Astrocyte (in vitro differentiated cells and primary cell): ENCODE measurements around the gene ARHGAP1. TPM values are rescaled to one million over a fixed set of nuclear protein-coding genes. Genes with fewer than 3 reads are reported as not detected.
A peak's percentile ranks its signal among the peaks of the same experiment; 100 is the strongest.

ENCODE experiments used
- DNase-seq: peaks from one replicate; pipeline ENCODE4 v3.0.0-alpha.2; 2010; ENCODE audit warnings: low read depth
- FAIRE-seq: peaks from 2 replicates; lab custom pipeline; 2011; peaks lifted over from hg19 to GRCh38; lab: Jason Lieb, UNC
- H2AFZ ChIP-seq: 2 replicates; pipeline ENCODE4 v1.6.0; 2012; ENCODE audit warnings: low read depth, low read length, inconsistent platforms
- H3K27ac ChIP-seq: 2 replicates; pipeline ENCODE4 v1.5.1; 2011; ENCODE audit warnings: low read depth, low read length, inconsistent platforms
- H3K27me3 ChIP-seq: 2 replicates; pipeline ENCODE4 v1.6.0; 2011; ENCODE audit warnings: low read length, inconsistent platforms; ENCODE audit not compliant: insufficient read depth
- H3K36me3 ChIP-seq: 2 replicates; pipeline ENCODE4 v1.5.1; 2011; ENCODE audit warnings: low read length, inconsistent platforms; ENCODE audit not compliant: insufficient read depth
- H3K4me1 ChIP-seq: 2 replicates; pipeline ENCODE4 v1.5.1; 2011; ENCODE audit warnings: low read length, inconsistent platforms; ENCODE audit not compliant: insufficient read depth
- H3K4me2 ChIP-seq: 2 replicates; pipeline ENCODE4 v1.6.0; 2012; ENCODE audit warnings: low read length, inconsistent platforms
- H3K4me3 ChIP-seq: 2 replicates; pipeline ENCODE4 v1.5.1; 2011; ENCODE audit warnings: low read depth, mild to moderate bottlenecking, low read length, inconsistent platforms; ENCODE audit not compliant: insufficient read depth
- H3K79me2 ChIP-seq: 2 replicates; pipeline ENCODE4 v1.6.0; 2012; ENCODE audit warnings: mild to moderate bottlenecking, low read length, inconsistent platforms; ENCODE audit not compliant: insufficient read depth
- H3K9ac ChIP-seq: 2 replicates; pipeline ENCODE4 v1.6.0; 2012; ENCODE audit warnings: mild to moderate bottlenecking, low read length, inconsistent platforms
- H3K9me3 ChIP-seq: 2 replicates; pipeline ENCODE4 v1.5.1; 2012; ENCODE audit warnings: low read depth, mild to moderate bottlenecking, low read length, inconsistent platforms; ENCODE audit not compliant: insufficient read depth
- H4K20me1 ChIP-seq: 2 replicates; pipeline ENCODE4 v1.6.0; 2012; ENCODE audit warnings: low read length, inconsistent platforms; ENCODE audit not compliant: insufficient read depth
- H3K27ac Mint-ChIP-seq: one replicate; pipeline ENCODE4 v1.8.0; 2021; ENCODE audit warnings: mild to moderate bottlenecking, mixed read lengths; ENCODE audit not compliant: unreplicated experiment
- H3K27me3 Mint-ChIP-seq: one replicate; pipeline ENCODE4 v1.8.0; 2021; ENCODE audit warnings: low read depth, mixed read lengths; ENCODE audit not compliant: unreplicated experiment
- H3K36me3 Mint-ChIP-seq: one replicate; pipeline ENCODE4 v1.8.0; 2021; ENCODE audit warnings: low read depth, mixed read lengths; ENCODE audit not compliant: unreplicated experiment
- H3K4me1 Mint-ChIP-seq: one replicate; pipeline ENCODE4 v1.8.0; 2021; ENCODE audit warnings: low read depth, mixed read lengths; ENCODE audit not compliant: unreplicated experiment
- H3K4me3 Mint-ChIP-seq: one replicate; pipeline ENCODE4 v1.8.0; 2021; ENCODE audit warnings: mild to moderate bottlenecking, moderate library complexity, mixed read lengths; ENCODE audit not compliant: unreplicated experiment
- H3K9me3 Mint-ChIP-seq: one replicate; pipeline ENCODE4 v1.8.0; 2021; ENCODE audit warnings: mild to moderate bottlenecking, mixed read lengths; ENCODE audit not compliant: unreplicated experiment
- EZH2 ChIP-seq: IDR thresholded peaks from 2 replicates; pipeline ENCODE4 v1.6.1; 2012; ENCODE audit warnings: mild to moderate bottlenecking, low read length, inconsistent platforms; ENCODE audit not compliant: insufficient read depth
- total RNA-seq: library from RNA; stranded (reverse); gene quantifications from 2 replicates; pipeline ENCODE4 v1.2.1, GENCODE V29; 2021
- TF ChIP-seq, protein P1 (sequence below): IDR thresholded peaks from 2 replicates; pipeline ENCODE4 v1.5.1; 2011; ENCODE audit warnings: low read depth, mild to moderate bottlenecking, inconsistent platforms, low read length, moderate library complexity; ENCODE audit not compliant: insufficient read depth

Gene ARHGAP1
- total RNA-seq, 1 donor from 2014 or later, result 116 TPM

GRCh38 chr11:46705070-46705688, 4.8 kb upstream of the ARHGAP1 start:
- Histone ChIP-seq H3K4me1 (peaks cover 9% of the 10 kb centered on the region), H3K27me3 (no peaks in the 10 kb centered on the region), H3K36me3 (peaks cover 36% of the 10 kb centered on the region), H3K4me3 (no peak overlapping the region), H3K4me2 (no peak overlapping the region), H2AFZ (no peak overlapping the region), H3K27ac (no peak overlapping the region), H4K20me1 (peaks cover 31% of the 10 kb centered on the region), H3K79me2 (peaks cover 66% of the 10 kb centered on the region), H3K9ac (no peak overlapping the region), H3K9me3 (no peaks in the 10 kb centered on the region)
- TF ChIP-seq, protein P1, sequence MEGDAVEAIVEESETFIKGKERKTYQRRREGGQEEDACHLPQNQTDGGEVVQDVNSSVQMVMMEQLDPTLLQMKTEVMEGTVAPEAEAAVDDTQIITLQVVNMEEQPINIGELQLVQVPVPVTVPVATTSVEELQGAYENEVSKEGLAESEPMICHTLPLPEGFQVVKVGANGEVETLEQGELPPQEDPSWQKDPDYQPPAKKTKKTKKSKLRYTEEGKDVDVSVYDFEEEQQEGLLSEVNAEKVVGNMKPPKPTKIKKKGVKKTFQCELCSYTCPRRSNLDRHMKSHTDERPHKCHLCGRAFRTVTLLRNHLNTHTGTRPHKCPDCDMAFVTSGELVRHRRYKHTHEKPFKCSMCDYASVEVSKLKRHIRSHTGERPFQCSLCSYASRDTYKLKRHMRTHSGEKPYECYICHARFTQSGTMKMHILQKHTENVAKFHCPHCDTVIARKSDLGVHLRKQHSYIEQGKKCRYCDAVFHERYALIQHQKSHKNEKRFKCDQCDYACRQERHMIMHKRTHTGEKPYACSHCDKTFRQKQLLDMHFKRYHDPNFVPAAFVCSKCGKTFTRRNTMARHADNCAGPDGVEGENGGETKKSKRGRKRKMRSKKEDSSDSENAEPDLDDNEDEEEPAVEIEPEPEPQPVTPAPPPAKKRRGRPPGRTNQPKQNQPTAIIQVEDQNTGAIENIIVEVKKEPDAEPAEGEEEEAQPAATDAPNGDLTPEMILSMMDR, result no peak
- no peak for TF ChIP-seq EZH2
- H3K9me3 Mint-ChIP-seq, result no peaks in the 10 kb centered on the region
- FAIRE-seq, result no peak
- H3K36me3 Mint-ChIP-seq, result peaks cover 17% of the 10 kb centered on the region
- H3K27me3 Mint-ChIP-seq, result no peaks in the 10 kb centered on the region
- H3K4me3 Mint-ChIP-seq, result no peak overlapping the region
- DNase-seq, result no peak
- no peak overlapping the region for H3K27ac Mint-ChIP-seq
- H3K4me1 Mint-ChIP-seq, result peaks cover 16% of the 10 kb centered on the region

DNA sequence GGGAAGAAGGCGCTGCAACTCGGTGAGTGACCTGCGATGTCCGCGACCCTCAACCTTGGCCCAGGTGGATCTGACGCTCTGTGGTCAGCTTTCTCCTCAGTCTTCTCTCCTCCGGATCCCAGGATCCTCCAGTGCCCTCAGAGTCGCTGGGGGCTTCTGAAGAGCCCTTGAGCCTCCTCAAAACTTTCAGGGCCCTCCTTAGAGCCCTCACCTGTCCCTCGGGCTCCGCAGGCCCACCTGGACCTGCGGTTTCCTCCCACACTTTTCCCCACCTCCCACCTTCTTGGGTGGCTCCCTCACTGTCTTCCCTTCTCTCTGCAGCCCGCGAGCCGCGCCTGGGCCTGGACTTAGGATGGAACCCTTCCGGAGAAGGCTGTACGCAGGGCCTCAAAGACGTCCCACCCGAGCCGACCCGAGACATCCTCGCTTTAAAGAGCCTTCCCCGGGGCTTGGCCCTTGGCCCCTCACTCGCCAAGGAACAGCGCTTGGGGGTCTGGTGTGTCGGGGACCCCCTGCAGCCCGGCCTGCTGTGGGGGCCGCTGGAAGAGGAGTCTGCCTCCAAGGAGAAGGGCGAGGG, 747 bp upstream of the ARHGAP1 start:
- H3K36me3 Mint-ChIP-seq, result peaks cover 9% of the 10 kb centered on the region
- TF ChIP-seq, protein P1, result no peak
- no peak for TF ChIP-seq EZH2
- peaks cover 36% of the 10 kb centered on the region for H4K20me1 ChIP-seq

DNA sequence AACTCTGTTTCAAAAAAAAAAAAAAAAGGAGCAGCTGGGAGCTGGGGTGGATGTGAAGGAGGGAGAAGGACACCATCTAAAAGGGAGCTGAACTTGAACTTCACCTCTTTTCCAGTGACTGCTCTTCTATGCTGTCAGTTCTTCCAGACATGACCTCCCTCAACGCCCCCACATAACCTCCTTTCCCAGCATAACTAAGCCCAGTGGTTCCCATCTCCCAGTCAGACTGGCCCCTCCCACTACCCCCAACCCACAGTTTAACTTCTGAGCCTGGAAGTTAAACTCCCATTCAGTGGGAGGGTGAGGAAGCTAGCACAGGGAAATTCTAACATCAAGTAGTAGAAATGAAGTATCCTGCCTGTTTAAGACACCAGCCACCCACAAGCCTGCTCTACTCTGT, 1.8 kb downstream of the ARHGAP1 start:
- Mint-ChIP-seq H3K9me3 (no peaks in the 10 kb centered on the region), H3K27me3 (no peaks in the 10 kb centered on the region), H3K36me3 (peaks cover 12% of the 10 kb centered on the region), H3K4me1 (peaks cover 58% of the 10 kb centered on the region), H3K27ac (peak overlapping the region; percentile 100), H3K4me3 (peak overlapping the region; percentile 95)
- H3K27ac ChIP-seq, result no peak overlapping the region
- H3K27me3 ChIP-seq, result no peaks in the 10 kb centered on the region
- no peak for FAIRE-seq
- H3K9me3 ChIP-seq, result no peaks in the 10 kb centered on the region
- peaks cover 86% of the 10 kb centered on the region for H3K79me2 ChIP-seq
- H3K4me1 ChIP-seq, result peaks cover 34% of the 10 kb centered on the region
- peaks cover 30% of the 10 kb centered on the region for H3K36me3 ChIP-seq
- H3K9ac ChIP-seq, result peak overlapping the region; percentile 19
- H3K4me2 ChIP-seq, result peak overlapping the region; percentile 93
- no peak for DNase-seq
- TF ChIP-seq EZH2, result no peak
- TF ChIP-seq, protein P1, result no peak
- no peak overlapping the region for H2AFZ ChIP-seq
- peak overlapping the region; percentile 97 for H3K4me3 ChIP-seq
- H4K20me1 ChIP-seq, result peaks cover 35% of the 10 kb centered on the region

More for the DNA sequence above, 747 bp upstream of the ARHGAP1 start:
- Histone ChIP-seq H3K79me2 (peaks cover 93% of the 10 kb centered on the region), H3K9me3 (no peaks in the 10 kb centered on the region), H3K27ac (peak overlapping the region; percentile 98), H2AFZ (peak overlapping the region; percentile 97), H3K27me3 (no peaks in the 10 kb centered on the region), H3K4me3 (peak overlapping the region; percentile 97), H3K9ac (peak overlapping the region; percentile 94), H3K36me3 (peaks cover 26% of the 10 kb centered on the region), H3K4me1 (peaks cover 34% of the 10 kb centered on the region), H3K4me2 (peak overlapping the region; percentile 93)
- H3K27me3 Mint-ChIP-seq, result no peaks in the 10 kb centered on the region
- peak overlapping the region; percentile 95 for H3K4me3 Mint-ChIP-seq
- DNase-seq, result no peak
- peak overlapping the region; percentile 100 for H3K27ac Mint-ChIP-seq
- H3K9me3 Mint-ChIP-seq, result no peaks in the 10 kb centered on the region
- no peak for FAIRE-seq
- H3K4me1 Mint-ChIP-seq, result peaks cover 42% of the 10 kb centered on the region
